GM12865 (cell line): Measurements from ENCODE around the gene GPR62.

Experiments used
- DNase-seq: peaks from one replicate; pipeline ENCODE4 v3.0.0; 2010; ENCODE audit warnings: low read depth
- H3K4me3 ChIP-seq: 2 replicates; pipeline ENCODE4 v1.5.1; 2011; ENCODE audit warnings: mild to moderate bottlenecking, low read depth, low read length, control low read depth
- TF ChIP-seq, protein P1 (sequence below): IDR thresholded peaks from 2 replicates; pipeline ENCODE4 v1.5.1; 2011; ENCODE audit warnings: low read length, control low read depth, low read depth, inconsistent platforms; ENCODE audit not compliant: insufficient read depth; ENCODE audit errors: missing control alignments

GPR62 gene

DNA sequence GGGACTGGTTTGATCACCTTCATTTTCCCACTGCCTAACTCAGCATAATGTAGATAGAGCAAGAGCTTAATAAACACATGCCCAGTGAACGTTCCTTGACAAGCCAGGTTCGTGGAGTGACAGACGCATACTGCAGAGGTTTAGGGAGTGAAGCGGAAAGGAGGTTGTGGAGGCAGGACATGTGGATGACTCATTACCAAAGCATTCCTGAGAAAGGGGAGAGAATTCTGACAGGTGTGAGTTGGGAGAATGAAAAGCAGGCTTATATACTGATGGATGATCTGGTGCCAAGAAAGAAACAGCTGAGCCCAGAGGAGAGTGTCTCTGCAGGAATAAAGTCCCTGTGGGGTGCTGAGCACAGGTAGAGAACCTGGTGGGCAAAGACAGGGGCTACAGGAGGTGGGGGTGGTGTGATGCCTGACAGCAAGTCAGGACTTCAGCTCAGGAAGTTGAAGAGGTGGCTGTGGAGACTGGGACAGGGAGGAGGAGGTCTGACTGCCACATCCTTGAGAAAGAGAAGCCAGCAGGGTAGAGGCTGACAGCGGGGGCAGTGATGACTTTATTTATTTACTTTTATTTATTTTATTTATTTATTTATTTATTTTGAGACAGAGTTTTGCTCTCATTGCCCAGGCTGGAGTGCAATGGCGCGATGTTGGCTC is 42.9 kb downstream of the GPR62 start:
- H3K4me3 ChIP-seq = no peak overlapping the region
- TF ChIP-seq, protein P1, sequence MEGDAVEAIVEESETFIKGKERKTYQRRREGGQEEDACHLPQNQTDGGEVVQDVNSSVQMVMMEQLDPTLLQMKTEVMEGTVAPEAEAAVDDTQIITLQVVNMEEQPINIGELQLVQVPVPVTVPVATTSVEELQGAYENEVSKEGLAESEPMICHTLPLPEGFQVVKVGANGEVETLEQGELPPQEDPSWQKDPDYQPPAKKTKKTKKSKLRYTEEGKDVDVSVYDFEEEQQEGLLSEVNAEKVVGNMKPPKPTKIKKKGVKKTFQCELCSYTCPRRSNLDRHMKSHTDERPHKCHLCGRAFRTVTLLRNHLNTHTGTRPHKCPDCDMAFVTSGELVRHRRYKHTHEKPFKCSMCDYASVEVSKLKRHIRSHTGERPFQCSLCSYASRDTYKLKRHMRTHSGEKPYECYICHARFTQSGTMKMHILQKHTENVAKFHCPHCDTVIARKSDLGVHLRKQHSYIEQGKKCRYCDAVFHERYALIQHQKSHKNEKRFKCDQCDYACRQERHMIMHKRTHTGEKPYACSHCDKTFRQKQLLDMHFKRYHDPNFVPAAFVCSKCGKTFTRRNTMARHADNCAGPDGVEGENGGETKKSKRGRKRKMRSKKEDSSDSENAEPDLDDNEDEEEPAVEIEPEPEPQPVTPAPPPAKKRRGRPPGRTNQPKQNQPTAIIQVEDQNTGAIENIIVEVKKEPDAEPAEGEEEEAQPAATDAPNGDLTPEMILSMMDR = no peak
- no peak for DNase-seq

DNA sequence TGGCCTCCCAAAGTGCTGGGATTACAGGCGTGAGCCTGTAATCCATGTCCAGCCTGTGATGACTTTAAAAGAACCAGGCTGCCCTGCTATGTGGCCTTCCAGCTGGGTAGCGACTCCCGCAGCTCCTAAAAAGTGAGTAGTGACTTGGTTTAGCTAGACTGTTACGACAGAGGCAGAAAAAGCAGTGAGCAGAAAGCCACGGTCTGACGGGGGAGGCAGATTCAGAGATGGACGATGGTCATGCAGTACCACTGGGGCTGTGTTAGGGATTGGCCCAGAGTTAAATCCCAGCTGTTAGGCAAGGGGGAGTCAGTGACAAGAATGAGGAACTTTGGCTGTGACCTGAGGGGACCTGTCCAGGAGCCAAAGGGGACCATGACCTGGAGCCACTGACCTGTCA is 43.6 kb downstream of the GPR62 start:
- no peak for DNase-seq
- TF ChIP-seq, protein P1 = no peak

GRCh38 chr3:51999846-52000245 is 44.7 kb downstream of the GPR62 start:
- H3K4me3 ChIP-seq = no peak overlapping the region
- no peak for DNase-seq
- TF ChIP-seq, protein P1 = no peak

More for the DNA sequence above, 43.6 kb downstream of the GPR62 start:
- no peak overlapping the region for H3K4me3 ChIP-seq

DNA sequence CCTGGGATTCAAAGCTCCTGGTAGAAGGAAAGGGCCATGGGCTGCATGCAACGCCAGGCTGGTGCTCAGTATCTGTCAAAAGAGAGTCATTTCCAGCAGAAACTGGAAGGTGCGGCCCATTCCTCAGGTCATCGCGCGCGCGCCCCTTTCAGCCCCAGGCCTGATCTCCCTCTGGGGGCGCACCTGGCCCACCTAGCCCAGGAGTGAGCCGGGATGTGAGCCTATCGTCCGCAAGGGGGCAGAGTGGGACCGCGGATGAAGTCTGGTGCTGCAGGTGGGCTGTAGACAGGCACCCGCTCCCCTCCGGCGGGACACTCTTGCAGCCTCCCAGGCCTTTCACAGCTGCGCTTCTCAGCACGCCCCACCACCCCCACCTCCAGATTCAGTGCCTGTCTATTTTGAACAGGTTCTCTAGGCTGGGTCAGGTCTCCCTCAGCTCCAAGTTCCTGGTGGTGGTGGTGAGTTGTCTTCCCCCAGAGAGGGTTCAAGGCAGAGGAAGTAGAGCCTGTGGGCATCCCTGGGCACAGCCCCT is 46.3 kb downstream of the GPR62 start:
- TF ChIP-seq, protein P1 = peak; percentile 98
- peak; percentile 88 for DNase-seq
- no peak overlapping the region for H3K4me3 ChIP-seq

DNA sequence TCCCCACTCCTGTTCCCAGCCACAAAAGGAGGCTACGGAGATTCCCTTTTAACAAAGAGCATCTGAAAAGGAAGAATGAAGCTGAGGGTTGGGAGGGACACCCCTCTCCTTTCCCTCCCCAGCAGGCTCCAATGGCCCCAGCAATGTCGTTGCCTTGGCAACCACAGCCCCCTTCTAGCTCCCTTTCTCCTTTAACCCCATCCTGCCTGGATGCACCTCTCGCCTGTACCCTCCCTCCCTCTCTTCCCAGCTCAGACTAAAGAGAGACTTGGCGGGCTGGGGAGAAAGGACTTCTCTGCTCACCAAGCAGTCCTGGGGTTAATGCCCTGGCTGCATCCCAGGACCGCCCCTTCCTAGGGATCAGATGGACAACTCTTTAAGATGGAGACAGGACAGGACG is 47.6 kb downstream of the GPR62 start:
- TF ChIP-seq, protein P1 = no peak
- no peak overlapping the region for H3K4me3 ChIP-seq
- DNase-seq = no peak

DNA sequence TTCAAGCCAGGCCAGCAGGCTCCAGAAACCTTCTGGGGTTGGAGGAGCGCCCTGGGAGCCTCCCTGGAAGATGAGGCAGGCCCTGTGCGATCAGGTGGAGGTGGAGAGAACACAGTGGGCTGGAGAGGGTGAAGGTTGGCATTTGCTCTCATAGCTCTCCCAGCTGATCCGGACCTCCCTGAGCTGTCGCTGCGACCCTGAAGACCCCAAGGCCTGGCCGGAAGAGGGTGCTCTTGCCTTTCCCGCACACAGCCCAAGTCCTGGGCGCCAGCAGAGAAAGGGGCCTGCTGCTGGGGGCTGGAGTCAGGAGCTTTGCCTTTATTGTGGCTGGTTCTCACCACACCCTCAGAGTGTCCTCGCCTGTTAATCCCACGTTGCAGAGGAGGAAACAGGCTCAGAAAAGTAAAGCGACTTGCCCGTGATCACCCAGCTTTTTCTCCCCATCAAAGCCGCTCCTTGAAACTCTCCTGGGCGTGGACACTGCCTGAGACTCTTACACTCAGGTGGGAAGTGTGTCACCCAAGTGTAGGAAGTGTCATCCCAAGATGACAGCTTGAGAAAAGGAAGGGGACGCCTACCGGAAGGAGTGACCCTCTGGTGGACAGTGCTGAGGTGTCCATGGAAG is 49.1 kb downstream of the GPR62 start:
- TF ChIP-seq, protein P1 = peak; percentile 60
- H3K4me3 ChIP-seq = no peak overlapping the region
- peak; percentile 62 for DNase-seq
